Epithelial cell of proximal tubule (primary cell): ENCODE results near the gene SGF29. TPM values are rescaled to one million over a fixed set of nuclear protein-coding genes. Genes with fewer than 3 reads are reported as not detected.

Source experiments
- DNase-seq: peaks from one replicate; pipeline ENCODE4 v3.0.0-alpha.2; 2011; ENCODE audit warnings: low read depth
- H3K4me3 ChIP-seq: 2 replicates; pipeline ENCODE4 v1.5.1; 2011; ENCODE audit warnings: low read depth, mild to moderate bottlenecking, low read length
- total RNA-seq: library from RNA; depleted of rRNA; stranded (reverse); fragments of >200 nt; gene quantifications from 2 replicates; pipeline ENCODE4 v1.2.3, GENCODE V29; 2015
- TF ChIP-seq, protein P1 (sequence below): conservative IDR thresholded peaks from 2 replicates; pipeline ENCODE4 v1.5.1; 2012; ENCODE audit warnings: low read depth, mild to moderate bottlenecking, low read length

The SGF29 gene
- total RNA-seq, 1 donor from 2014 or later, result 17.4 TPM

DNA sequence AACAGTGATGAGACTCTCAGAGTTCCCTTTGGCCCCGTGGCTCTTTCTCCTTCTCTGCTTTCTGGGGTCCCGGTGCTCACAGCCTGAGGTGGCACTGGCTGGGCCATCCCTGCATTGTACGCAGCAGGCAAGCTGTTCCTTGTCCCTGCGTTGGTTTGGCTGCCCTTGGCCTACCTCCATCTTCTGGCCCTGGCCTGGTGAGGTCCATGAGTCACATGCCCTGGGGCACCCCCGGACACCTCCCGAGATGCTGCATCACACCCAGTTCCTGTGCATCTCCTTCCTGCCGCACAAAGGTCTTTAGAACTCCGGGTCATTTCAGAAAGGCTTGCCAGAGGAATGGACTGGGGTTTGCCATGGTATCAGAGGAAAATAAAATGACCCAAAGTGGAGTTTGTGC, 33.7 kb downstream of the SGF29 start:
- H3K4me3 ChIP-seq, result no peak overlapping the region
- no peak for DNase-seq
- TF ChIP-seq, protein P1, sequence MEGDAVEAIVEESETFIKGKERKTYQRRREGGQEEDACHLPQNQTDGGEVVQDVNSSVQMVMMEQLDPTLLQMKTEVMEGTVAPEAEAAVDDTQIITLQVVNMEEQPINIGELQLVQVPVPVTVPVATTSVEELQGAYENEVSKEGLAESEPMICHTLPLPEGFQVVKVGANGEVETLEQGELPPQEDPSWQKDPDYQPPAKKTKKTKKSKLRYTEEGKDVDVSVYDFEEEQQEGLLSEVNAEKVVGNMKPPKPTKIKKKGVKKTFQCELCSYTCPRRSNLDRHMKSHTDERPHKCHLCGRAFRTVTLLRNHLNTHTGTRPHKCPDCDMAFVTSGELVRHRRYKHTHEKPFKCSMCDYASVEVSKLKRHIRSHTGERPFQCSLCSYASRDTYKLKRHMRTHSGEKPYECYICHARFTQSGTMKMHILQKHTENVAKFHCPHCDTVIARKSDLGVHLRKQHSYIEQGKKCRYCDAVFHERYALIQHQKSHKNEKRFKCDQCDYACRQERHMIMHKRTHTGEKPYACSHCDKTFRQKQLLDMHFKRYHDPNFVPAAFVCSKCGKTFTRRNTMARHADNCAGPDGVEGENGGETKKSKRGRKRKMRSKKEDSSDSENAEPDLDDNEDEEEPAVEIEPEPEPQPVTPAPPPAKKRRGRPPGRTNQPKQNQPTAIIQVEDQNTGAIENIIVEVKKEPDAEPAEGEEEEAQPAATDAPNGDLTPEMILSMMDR, result no peak

DNA sequence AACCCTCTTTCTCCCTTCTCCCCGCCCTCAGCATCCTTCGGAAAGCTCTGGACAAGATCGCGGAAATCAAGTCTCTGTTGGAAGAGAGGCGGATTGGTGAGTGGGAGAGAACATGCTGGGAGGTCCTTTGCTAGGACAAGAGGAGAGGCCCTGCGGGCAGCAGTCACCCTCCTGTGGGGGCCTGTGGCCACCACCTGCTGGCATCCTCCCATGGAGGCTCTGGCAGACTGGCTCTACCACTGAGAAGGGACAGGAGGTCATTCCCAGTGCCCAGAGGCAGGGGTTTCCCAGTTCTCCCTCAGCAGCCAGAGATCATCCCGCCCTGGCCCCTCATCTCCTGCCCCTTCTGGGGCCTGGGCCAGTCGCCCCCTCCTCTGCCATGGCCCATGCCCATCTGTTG, 35.3 kb downstream of the SGF29 start:
- TF ChIP-seq, protein P1, result no peak
- no peak for DNase-seq
- H3K4me3 ChIP-seq, result no peak overlapping the region

DNA sequence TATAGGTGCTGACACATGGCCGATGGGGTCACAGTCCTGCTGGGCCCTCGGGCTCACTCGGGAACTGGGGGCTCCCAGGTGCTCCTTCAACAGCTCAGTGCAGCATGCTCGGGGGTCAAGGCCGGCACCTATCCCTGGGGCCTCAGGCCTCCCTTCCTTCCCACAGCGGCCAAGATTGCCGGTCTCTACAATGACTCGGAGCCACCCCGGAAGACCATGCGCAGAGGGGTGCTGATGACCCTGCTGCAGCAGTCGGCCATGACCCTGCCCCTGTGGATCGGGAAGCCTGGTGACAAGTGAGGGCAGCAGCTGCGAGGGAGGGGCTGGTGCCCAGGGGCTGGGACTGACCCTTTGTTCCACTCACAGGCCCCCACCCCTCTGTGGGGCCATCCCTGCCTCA, 36.2 kb downstream of the SGF29 start:
- no peak for DNase-seq
- H3K4me3 ChIP-seq, result no peak overlapping the region
- TF ChIP-seq, protein P1, result no peak

DNA sequence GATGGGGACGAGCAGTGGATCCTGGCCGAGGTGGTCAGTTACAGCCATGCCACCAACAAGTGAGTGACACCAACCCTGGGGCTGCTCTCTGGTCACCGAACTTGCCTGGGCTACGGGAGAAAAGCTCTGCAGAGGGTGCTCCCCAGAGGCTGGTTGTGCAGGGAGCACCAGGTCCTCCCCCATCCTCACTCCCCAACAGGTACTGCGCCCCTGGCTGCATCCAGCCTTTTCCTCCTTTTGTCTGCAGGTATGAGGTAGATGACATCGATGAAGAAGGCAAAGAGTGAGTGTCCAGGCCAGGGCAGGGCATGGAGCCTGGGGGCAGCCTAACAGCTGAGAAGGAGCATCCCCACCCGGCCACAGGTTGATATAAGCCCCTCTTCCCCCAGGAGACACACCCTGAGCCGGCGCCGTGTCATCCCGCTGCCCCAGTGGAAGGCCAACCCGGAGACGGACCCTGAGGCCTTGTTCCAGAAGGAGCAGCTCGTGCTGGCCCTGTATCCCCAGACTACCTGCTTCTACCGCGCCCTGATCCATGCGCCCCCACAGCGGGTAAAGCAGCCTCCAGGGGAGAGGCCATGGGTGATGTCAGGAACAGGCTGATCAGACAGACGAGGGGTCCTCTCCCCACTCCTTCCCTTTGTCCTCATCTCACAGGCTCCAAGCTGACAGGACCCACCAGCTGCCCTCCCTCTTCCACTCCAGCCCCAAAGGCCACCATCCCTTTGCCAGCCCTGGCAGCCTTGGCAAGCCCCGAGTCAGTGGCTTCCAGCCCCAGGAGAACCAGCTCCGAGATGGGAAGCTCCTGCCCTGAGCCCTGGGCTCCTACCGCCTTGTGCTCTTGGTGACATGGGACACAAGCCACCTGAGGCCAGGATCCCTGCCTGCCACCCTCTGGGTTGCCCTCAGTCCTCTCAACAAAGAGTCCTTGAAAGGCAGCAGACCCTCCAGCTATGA, 36.9 kb downstream of the SGF29 start:
- H3K4me3 ChIP-seq, result no peak overlapping the region
- no peak for DNase-seq
- TF ChIP-seq, protein P1, result no peak

DNA sequence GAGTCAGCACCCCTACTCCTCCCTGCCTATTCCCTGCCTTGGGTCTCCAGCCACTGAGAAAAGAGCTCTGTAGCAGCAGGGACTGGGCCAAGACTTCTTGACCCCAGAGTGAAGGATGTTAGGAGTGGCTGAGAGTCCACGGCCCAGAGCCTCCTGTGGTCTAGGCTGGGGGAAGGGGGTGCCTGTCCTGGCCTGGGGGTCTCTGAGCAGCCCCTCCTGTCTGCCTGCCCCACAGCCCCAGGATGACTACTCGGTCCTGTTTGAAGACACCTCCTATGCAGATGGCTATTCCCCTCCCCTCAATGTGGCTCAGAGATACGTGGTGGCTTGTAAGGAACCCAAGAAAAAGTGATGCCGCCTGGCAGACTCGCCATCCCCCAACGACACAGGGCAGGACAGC, 37.6 kb downstream of the SGF29 start:
- no peak overlapping the region for H3K4me3 ChIP-seq
- TF ChIP-seq, protein P1, result no peak
- no peak for DNase-seq

DNA sequence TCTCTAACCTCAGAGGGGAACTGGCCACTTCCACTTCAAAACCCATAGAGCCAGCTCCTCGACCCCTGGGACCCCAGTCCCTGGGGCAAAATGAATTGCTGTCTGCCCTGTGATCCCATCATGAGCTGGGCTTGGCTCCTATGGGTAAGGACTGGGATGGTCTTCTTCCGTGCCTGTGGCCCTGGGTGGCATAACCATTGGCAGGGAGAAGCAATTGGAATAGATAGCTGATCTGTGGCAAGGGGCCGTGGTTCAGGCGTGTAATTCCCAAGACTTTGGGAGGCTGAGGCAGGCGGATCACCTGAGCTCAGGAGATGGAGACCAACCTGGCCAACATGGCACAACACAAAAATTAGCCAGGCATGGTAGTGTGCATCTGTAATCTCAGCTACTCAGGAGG, 38.8 kb downstream of the SGF29 start:
- DNase-seq, result no peak
- H3K4me3 ChIP-seq, result no peak overlapping the region
- TF ChIP-seq, protein P1, result no peak
